B cell (primary cell): ENCODE data around the gene TAF1C.

Experiments
- CTCF ChIP-seq: fragments of 200-600 bp; IDR thresholded peaks from one replicate; pipeline ENCODE4 v1.8.0; 2022; ENCODE audit warnings: antibody characterized with exemption, mild to moderate bottlenecking
- EZH2 ChIP-seq: IDR thresholded peaks from 2 replicates; pipeline ENCODE4 v1.6.1; 2012; ENCODE audit warnings: borderline replicate concordance, low read depth, mild to moderate bottlenecking, moderate library complexity, low read length; ENCODE audit not compliant: insufficient read depth, poor library complexity, severe bottlenecking

DNA sequence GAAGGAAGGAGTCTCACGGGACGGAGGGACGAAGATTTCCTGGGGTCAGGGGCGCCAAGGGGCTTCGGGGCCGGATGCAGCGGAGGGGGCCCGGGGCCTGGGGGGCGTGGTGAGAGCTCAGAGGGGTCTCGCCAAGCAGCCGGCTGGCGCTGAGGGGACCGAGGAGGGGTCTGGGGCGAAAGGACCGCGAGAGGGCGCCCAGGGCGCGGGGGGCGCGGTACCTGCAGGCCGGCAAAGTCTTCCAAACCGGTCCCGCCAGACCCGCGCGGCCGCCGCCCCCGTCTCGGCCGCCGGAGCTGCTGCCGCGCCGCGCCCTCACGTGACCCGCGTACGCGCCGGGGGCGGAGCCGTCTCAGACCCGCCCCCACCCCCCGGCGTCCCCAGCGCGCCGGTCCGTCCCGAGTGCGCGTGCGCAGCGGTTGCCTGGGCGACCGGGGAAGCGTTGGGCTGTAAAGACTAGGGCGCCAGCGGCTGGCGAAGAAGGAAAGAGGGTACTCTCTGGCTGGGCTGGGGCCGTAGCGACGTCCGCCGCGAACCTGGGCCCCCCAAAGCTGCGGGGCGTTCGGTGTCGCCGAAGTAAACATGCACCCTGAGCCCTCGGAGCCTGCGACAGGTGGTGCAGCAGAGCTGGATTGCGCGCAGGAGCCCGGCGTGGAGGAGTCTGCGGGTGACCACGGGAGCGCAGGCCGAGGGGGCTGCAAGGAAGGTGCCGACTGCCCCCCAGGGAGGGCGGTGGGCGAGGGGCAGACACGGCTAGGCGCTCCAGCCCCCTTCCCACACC is 41.8 kb downstream of the TAF1C start, which contains the start of the genes DNAAF1 and HSDL1:
- no peak for TF ChIP-seq CTCF
- TF ChIP-seq EZH2: no peak
